Ishikawa (cell line): ENCODE measurements around the gene PRR27.

Experiments
- CEBPB ChIP-seq: IDR thresholded peaks from 2 replicates; pipeline ENCODE4 v1.6.1; 2012
- EGR1 ChIP-seq: IDR thresholded peaks from 2 replicates; pipeline ENCODE4 v1.6.1; 2012
- EP300 ChIP-seq: IDR thresholded peaks from 2 replicates; pipeline ENCODE4 v1.6.1; 2012; ENCODE audit warnings: borderline replicate concordance
- NFIC ChIP-seq: IDR thresholded peaks from 2 replicates; pipeline ENCODE4 v1.6.1; 2012
- RAD21 ChIP-seq: IDR thresholded peaks from 2 replicates; pipeline ENCODE4 v1.6.1; 2012; ENCODE audit warnings: low read depth
- TAF1 ChIP-seq: IDR thresholded peaks from 2 replicates; pipeline ENCODE4 v1.6.1; 2012; ENCODE audit warnings: low read depth, mild to moderate bottlenecking
- TEAD4 ChIP-seq: IDR thresholded peaks from 2 replicates; pipeline ENCODE4 v1.6.1; 2012
- TF ChIP-seq, protein P1 (sequence below): IDR thresholded peaks from 2 replicates; pipeline ENCODE4 v1.6.1; 2012; ENCODE audit warnings: low read depth, mild to moderate bottlenecking

DNA sequence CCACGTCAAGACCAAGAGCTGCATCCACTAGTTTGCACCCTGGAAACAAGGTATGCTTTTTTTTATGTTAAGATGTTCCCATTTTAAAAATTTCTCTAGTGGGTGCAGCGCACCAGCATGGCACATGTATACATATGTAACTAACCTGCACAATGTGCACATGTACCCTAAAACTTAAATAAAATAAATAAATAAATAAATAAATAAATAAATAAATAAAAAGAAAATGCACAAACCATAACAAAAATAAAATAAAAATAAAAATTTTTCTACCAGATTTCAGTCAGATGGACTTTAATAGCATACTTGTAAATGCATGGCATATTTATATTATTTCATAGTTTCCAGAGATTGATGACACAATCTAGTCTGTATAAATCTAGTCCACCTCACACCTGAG, 1.9 kb upstream of the PRR27 start:
- TF ChIP-seq TAF1 (no peak), NFIC (no peak), EGR1 (no peak), CEBPB (no peak), RAD21 (no peak), EP300 (no peak), TEAD4 (no peak)
- TF ChIP-seq, protein P1, sequence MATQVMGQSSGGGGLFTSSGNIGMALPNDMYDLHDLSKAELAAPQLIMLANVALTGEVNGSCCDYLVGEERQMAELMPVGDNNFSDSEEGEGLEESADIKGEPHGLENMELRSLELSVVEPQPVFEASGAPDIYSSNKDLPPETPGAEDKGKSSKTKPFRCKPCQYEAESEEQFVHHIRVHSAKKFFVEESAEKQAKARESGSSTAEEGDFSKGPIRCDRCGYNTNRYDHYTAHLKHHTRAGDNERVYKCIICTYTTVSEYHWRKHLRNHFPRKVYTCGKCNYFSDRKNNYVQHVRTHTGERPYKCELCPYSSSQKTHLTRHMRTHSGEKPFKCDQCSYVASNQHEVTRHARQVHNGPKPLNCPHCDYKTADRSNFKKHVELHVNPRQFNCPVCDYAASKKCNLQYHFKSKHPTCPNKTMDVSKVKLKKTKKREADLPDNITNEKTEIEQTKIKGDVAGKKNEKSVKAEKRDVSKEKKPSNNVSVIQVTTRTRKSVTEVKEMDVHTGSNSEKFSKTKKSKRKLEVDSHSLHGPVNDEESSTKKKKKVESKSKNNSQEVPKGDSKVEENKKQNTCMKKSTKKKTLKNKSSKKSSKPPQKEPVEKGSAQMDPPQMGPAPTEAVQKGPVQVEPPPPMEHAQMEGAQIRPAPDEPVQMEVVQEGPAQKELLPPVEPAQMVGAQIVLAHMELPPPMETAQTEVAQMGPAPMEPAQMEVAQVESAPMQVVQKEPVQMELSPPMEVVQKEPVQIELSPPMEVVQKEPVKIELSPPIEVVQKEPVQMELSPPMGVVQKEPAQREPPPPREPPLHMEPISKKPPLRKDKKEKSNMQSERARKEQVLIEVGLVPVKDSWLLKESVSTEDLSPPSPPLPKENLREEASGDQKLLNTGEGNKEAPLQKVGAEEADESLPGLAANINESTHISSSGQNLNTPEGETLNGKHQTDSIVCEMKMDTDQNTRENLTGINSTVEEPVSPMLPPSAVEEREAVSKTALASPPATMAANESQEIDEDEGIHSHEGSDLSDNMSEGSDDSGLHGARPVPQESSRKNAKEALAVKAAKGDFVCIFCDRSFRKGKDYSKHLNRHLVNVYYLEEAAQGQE: no peak
